ENCODE results near the gene ATP2B2. TPM values are rescaled to one million over a fixed set of nuclear protein-coding genes. Genes with fewer than 3 reads are reported as not detected.

ATP2B2 gene
- total RNA-seq, 4 donors from 2014 or later: 0.11 to 0.42 (median 0.15) TPM; not detected in 1

GRCh38 chr3:10428406-10429091 lies 76.8 kb downstream of the ATP2B2 start:
- no peak for DNase-seq
- H3K27me3 ChIP-seq: no peaks in the 10 kb centered on the region
- intact Hi-C loops (cut with DNase I): no loop called here
- no peak for TF ChIP-seq POLR2A (IDR thresholded peaks at IDR 0.05)
- TF ChIP-seq, protein P1, sequence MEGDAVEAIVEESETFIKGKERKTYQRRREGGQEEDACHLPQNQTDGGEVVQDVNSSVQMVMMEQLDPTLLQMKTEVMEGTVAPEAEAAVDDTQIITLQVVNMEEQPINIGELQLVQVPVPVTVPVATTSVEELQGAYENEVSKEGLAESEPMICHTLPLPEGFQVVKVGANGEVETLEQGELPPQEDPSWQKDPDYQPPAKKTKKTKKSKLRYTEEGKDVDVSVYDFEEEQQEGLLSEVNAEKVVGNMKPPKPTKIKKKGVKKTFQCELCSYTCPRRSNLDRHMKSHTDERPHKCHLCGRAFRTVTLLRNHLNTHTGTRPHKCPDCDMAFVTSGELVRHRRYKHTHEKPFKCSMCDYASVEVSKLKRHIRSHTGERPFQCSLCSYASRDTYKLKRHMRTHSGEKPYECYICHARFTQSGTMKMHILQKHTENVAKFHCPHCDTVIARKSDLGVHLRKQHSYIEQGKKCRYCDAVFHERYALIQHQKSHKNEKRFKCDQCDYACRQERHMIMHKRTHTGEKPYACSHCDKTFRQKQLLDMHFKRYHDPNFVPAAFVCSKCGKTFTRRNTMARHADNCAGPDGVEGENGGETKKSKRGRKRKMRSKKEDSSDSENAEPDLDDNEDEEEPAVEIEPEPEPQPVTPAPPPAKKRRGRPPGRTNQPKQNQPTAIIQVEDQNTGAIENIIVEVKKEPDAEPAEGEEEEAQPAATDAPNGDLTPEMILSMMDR (IDR thresholded peaks at IDR 0.05): no peak
- 58 to 61% methylated on average over 12 of the region's 12 CpGs for WGBS, 2 donors
- no peaks in the 10 kb centered on the region for H3K4me1 ChIP-seq
- H3K36me3 ChIP-seq: no peaks in the 10 kb centered on the region
- no peak overlapping the region for H3K27ac ChIP-seq
- H3K9me3 ChIP-seq: no peaks in the 10 kb centered on the region
- no peak overlapping the region for H3K4me3 ChIP-seq (replicated peaks in 1 of 3)

DNA sequence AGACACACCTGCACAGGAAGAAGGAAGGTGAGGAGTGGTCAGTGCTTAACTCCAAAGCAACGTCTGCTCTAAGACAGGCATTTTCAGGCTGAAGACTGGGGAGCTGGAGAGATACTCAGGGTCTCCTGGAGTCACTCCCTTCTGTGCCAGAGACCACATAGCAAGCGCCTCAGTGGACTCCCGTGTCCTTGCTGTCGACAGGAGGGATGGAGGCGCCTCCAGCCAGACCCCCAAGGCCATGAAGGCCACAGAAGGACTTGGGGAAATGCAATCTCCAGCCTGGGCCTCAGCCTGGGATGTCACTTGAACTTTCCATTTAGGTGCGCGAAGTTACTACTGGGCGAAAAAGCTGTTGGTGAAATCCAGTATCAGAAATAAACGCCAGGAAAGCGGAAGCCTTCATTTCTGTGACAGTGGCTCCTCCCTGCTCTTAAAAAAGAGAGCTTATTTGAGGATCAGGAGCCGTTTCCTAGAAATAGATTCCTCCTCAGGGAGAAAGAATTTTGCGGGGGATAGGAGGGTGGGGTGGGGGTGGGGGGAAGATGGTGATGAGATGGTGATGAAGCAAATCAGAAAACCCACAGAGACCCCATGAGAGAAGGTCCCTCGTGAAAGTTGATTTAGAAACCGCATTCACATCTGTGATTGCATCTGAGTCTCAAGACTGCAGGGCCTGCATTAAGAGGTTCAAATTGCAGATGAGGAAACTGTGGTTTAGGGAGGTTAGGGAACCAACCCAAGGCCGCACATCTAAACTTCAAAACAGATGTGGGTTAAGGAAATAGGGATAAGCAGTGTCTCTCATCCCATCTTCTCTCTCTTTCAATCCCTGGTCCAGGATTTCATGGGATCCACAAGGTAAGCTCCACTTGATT lies 78.8 kb downstream of the ATP2B2 start:
- no peaks in the 10 kb centered on the region for H3K9me3 ChIP-seq
- 74 to 76% methylated on average over 13 to 15 of the region's 15 CpGs for WGBS, 2 donors
- no peak for DNase-seq
- no peak overlapping the region for H3K27ac ChIP-seq
- intact Hi-C loops (cut with DNase I): no loop called here
- no peaks in the 10 kb centered on the region for H3K36me3 ChIP-seq
- no peaks in the 10 kb centered on the region for H3K27me3 ChIP-seq
- TF ChIP-seq, protein P1 (IDR thresholded peaks at IDR 0.05): no peak
- TF ChIP-seq POLR2A (IDR thresholded peaks at IDR 0.05): no peak
- H3K4me1 ChIP-seq: no peaks in the 10 kb centered on the region
- H3K4me3 ChIP-seq (replicated peaks in 1 of 3): no peak overlapping the region

GRCh38 chr3:10423171-10423882 lies 82.1 kb downstream of the ATP2B2 start:
- Histone ChIP-seq H3K27ac (no peak overlapping the region), H3K36me3 (no peaks in the 10 kb centered on the region), H3K4me1 (no peaks in the 10 kb centered on the region), H3K9me3 (no peaks in the 10 kb centered on the region), H3K27me3 (no peaks in the 10 kb centered on the region), H3K4me3 (replicated peaks in 1 of 3) (no peak overlapping the region)
- WGBS, 2 donors: 72 to 73% methylated on average over 11 to 14 of the region's 14 CpGs
- TF ChIP-seq, protein P1 (IDR thresholded peaks at IDR 0.05): no peak
- no peak for TF ChIP-seq POLR2A (IDR thresholded peaks at IDR 0.05)
- DNase-seq: no peak
- intact Hi-C loops (cut with DNase I): no loop called here

DNA sequence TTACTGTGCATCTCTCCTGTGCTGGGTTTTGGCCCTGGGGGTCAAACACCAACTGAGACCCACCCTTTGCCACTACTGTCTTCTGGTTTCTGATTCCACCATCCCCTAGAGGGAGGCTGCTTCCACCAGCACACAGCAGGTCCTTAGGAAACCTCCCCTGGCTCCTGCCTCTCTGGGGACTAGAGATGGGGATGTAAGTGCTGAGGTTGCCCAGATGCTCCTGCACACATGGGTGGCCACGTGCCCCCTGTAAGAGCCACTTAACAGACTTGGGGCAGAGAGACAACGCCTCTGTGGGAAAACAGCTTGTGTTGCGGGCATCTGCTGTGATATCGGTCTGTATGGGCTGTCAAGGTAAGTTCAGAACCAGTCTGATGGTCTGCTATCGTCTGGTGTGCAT lies 83.4 kb downstream of the ATP2B2 start:
- intact Hi-C loops (cut with DNase I): no loop called here

More for the DNA sequence above, 83.4 kb downstream of the ATP2B2 start:
- DNase-seq: no peak
- TF ChIP-seq, protein P1 (IDR thresholded peaks at IDR 0.05): no peak
- TF ChIP-seq POLR2A (IDR thresholded peaks at IDR 0.05): no peak
- H3K36me3 ChIP-seq: no peaks in the 10 kb centered on the region
- H3K4me1 ChIP-seq: no peaks in the 10 kb centered on the region
- no peaks in the 10 kb centered on the region for H3K27me3 ChIP-seq
- H3K4me3 ChIP-seq (replicated peaks in 1 of 3): no peak overlapping the region
- no peak overlapping the region for H3K27ac ChIP-seq
- WGBS, 2 donors: 52 to 62% methylated on average over 5 of the region's 5 CpGs
- H3K9me3 ChIP-seq: no peaks in the 10 kb centered on the region

Measured in thyroid gland (tissue), 4 donors.